Trophoblast cell (in vitro differentiated cells and primary cell): ENCODE results near the gene CHTF8.
"Not testable (repeated sequence)": the region's sequence is repeated elsewhere in the genome, so short reads cannot be mapped to it uniquely, and the experiment has no call there.

ENCODE experiments used
- DNase-seq, 2 donors: peaks; one replicate each; pipeline ENCODE4 v3.0.0-alpha.2; 2016
- H2AFZ ChIP-seq: 2 replicates; pipeline ENCODE4 v1.6.1; 2013; ENCODE audit warnings: low read length, moderate library complexity, mild to moderate bottlenecking; ENCODE audit not compliant: insufficient read depth, poor library complexity
- H2AK5ac ChIP-seq: 2 replicates; pipeline ENCODE4 v1.6.1; 2013; ENCODE audit warnings: mild to moderate bottlenecking, low read length
- H2BK120ac ChIP-seq: 2 replicates; pipeline ENCODE4 v1.6.1; 2013; ENCODE audit warnings: low read length, mild to moderate bottlenecking, moderate library complexity; ENCODE audit not compliant: insufficient read depth, poor library complexity
- H2BK12ac ChIP-seq: 2 replicates; pipeline ENCODE4 v1.6.1; 2013; ENCODE audit warnings: mild to moderate bottlenecking, low read length, moderate library complexity
- H2BK5ac ChIP-seq: 2 replicates; pipeline ENCODE4 v1.6.1; 2013; ENCODE audit warnings: low read length, low read depth, moderate library complexity, mild to moderate bottlenecking; ENCODE audit not compliant: poor library complexity
- H3K14ac ChIP-seq: 2 replicates; pipeline ENCODE4 v1.6.1; 2013; ENCODE audit warnings: mild to moderate bottlenecking, low read length
- H3K18ac ChIP-seq: 2 replicates; pipeline ENCODE4 v1.6.1; 2013; ENCODE audit warnings: mild to moderate bottlenecking, low read length
- H3K23ac ChIP-seq: 2 replicates; pipeline ENCODE4 v1.6.1; 2013; ENCODE audit warnings: low read length
- H3K27ac ChIP-seq: 2 replicates; pipeline ENCODE4 v1.5.1; 2013; ENCODE audit warnings: low read depth, mild to moderate bottlenecking, inconsistent platforms, low read length, moderate library complexity
- H3K27me3 ChIP-seq: 2 replicates; pipeline ENCODE4 v1.6.1; 2013; ENCODE audit warnings: inconsistent platforms, mild to moderate bottlenecking, low read length, moderate library complexity; ENCODE audit not compliant: insufficient read depth
- H3K36me3 ChIP-seq, 2 experiments: 1 replicate in 1 of 2; 2 replicates in 1 of 2; pipeline ENCODE4 v1.6.1; 2013; ENCODE audit warnings: low read length in 2 of 2, mild to moderate bottlenecking in 2 of 2, moderate library complexity in 1 of 2; ENCODE audit not compliant: insufficient read depth in 2 of 2, control insufficient read depth in 1 of 2
- H3K4ac ChIP-seq: 2 replicates; pipeline ENCODE4 v1.6.1; 2013; ENCODE audit warnings: low read depth, mild to moderate bottlenecking, low read length, moderate library complexity
- H3K4me1 ChIP-seq, 2 experiments: 1 replicate in 1 of 2; 2 replicates in 1 of 2; pipeline ENCODE4 v1.6.1; 2013; ENCODE audit warnings: low read length in 2 of 2, mild to moderate bottlenecking in 2 of 2, moderate library complexity in 1 of 2; ENCODE audit not compliant: insufficient read depth in 2 of 2, control insufficient read depth in 1 of 2
- H3K4me2 ChIP-seq: 2 replicates; pipeline ENCODE4 v1.6.1; 2013; ENCODE audit warnings: inconsistent platforms, mild to moderate bottlenecking, low read length, moderate library complexity
- H3K4me3 ChIP-seq: 2 replicates; pipeline ENCODE4 v1.5.1; 2013; ENCODE audit warnings: mild to moderate bottlenecking, low read depth, low read length, inconsistent platforms
- H3K79me1 ChIP-seq: one replicate; pipeline ENCODE4 v1.6.1; 2013; ENCODE audit warnings: low read length
- H3K79me2 ChIP-seq: 2 replicates; pipeline ENCODE4 v1.6.1; 2013; ENCODE audit warnings: low read length, mild to moderate bottlenecking; ENCODE audit not compliant: control insufficient read depth, insufficient read depth, poor library complexity
- H3K9ac ChIP-seq: 2 replicates; pipeline ENCODE4 v1.6.1; 2013; ENCODE audit warnings: mild to moderate bottlenecking, low read length
- H3K9me3 ChIP-seq: 2 replicates; pipeline ENCODE4 v1.6.1; 2013; ENCODE audit warnings: low read depth, mild to moderate bottlenecking, control low read depth, inconsistent platforms, low read length; ENCODE audit not compliant: insufficient read depth
- H4K12ac ChIP-seq: 2 replicates; pipeline ENCODE4 v1.6.1; 2013; ENCODE audit warnings: low read depth, mild to moderate bottlenecking, low read length, moderate library complexity
- H4K8ac ChIP-seq: 2 replicates; pipeline ENCODE4 v1.6.1; 2013; ENCODE audit warnings: low read depth, mild to moderate bottlenecking, low read length, moderate library complexity
- H4K91ac ChIP-seq: one replicate; pipeline ENCODE4 v1.6.1; 2013; ENCODE audit warnings: low read depth, mild to moderate bottlenecking, low read length, moderate library complexity
- WGBS: extraction: QIAGEN DNeasy Blood & Tissue Kit; methylation state at CpG from one replicate; pipeline ENCODE4 v1.1.7; 2013; ENCODE audit warnings: missing lambda C conversion rate; ENCODE audit not compliant: insufficient read length, insufficient coverage; ENCODE audit errors: extremely low coverage; 5-methylcytosine and 5-hydroxymethylcytosine counted together

Gene CHTF8

DNA sequence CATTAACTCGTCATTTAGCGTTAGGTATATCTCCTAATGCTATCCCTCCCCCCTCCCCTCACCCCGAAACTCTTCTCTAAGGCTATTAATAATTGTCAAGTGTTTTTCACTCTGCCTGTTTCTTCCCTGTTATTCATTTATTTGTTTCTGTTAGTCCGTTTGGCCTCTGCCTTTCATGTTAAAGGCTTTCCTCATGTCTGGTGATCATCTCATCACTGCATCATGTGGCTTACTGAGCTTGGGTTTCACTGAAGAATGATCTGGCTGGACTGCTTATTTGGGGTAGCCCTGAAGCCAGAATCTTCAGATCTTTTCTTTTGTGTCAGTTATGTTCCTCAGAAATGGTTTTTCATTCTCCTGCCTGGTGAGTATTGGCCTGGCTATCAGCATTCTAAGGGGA lies 9.5 kb upstream of the CHTF8 start:
- Histone ChIP-seq H3K4me3 (no peak overlapping the region), H3K27ac (no peak overlapping the region), H3K4ac (no peak overlapping the region), H3K4me2 (no peak overlapping the region), H3K36me3 (peaks cover 28 to 43% of the 10 kb centered on the region in 2 experiments), H3K23ac (no peak overlapping the region), H2BK5ac (no peak overlapping the region), H4K8ac (no peak overlapping the region), H3K9ac (no peak overlapping the region), H3K18ac (no peak overlapping the region), H4K91ac (no peak overlapping the region), H2BK12ac (no peak overlapping the region), H3K9me3 (no peaks in the 10 kb centered on the region), H2AFZ (no peak overlapping the region), H3K27me3 (no peaks in the 10 kb centered on the region), H3K14ac (no peak overlapping the region), H2AK5ac (no peak overlapping the region), H3K79me1 (no peaks in the 10 kb centered on the region), H3K79me2 (no peaks in the 10 kb centered on the region), H2BK120ac (no peak overlapping the region), H4K12ac (no peak overlapping the region), H3K4me1 (no peaks in the 10 kb centered on the region)
- no CpG with 5 or more reads among the region's 4 CpGs for WGBS
- no peak for DNase-seq

DNA sequence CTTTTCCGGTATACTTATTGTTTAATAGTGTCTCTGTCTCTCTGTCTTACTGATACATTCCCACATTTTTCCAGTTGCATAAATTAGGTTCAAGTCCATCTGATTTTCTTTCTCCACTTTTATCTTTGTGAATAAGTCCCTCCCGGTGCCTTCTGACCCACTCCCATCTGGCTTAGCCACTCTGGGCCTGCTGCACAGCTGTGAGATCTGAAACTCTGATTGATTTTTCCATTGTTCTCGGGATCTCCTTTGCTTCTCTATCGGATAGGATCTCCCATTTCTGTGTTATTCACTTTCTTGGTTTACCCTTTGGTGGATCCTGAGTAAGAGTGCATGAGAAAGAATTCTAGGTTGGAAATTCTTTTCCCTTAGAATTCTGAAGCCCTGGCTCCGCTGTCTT lies 8.6 kb upstream of the CHTF8 start:
- no CpG with 5 or more reads among the region's 5 CpGs for WGBS
- Histone ChIP-seq H2BK5ac (no peak overlapping the region), H3K4me2 (no peak overlapping the region), H3K23ac (no peak overlapping the region), H3K36me3 (peaks cover 26 to 47% of the 10 kb centered on the region in 2 experiments), H4K12ac (no peak overlapping the region), H2AK5ac (no peak overlapping the region), H3K79me2 (no peaks in the 10 kb centered on the region), H3K14ac (no peak overlapping the region), H3K27ac (no peak overlapping the region), H4K91ac (no peak overlapping the region), H3K27me3 (no peaks in the 10 kb centered on the region), H3K9me3 (no peaks in the 10 kb centered on the region), H2BK12ac (no peak overlapping the region), H3K4me1 (no peaks in the 10 kb centered on the region), H3K4me3 (no peak overlapping the region), H2AFZ (no peak overlapping the region), H3K4ac (no peak overlapping the region), H4K8ac (no peak overlapping the region), H3K9ac (no peak overlapping the region), H2BK120ac (no peak overlapping the region), H3K79me1 (no peaks in the 10 kb centered on the region), H3K18ac (no peak overlapping the region)
- no peak for DNase-seq

DNA sequence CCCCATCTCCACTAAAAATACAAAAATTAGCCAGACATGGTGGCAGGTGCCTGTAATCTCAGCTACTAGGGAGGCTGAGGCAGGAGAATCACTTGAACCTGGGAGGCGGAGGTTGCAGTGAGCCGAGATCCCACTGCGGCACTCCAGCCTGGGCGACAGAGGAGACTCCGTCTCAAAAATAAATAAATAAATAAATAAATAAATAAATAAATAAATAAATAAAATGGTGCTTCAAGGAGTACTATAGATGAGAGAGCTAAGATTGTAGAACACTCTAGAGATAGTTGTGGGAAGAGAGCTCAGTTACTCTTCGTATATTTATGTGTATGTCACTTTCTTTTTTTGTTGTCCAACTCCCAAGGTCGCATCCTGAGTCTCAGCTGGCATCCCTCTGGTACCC lies 7.1 kb upstream of the CHTF8 start:
- H3K9me3 ChIP-seq, H4K12ac ChIP-seq, H3K27me3 ChIP-seq, H3K23ac ChIP-seq, H3K27ac ChIP-seq, H3K4me3 ChIP-seq, H3K18ac ChIP-seq, H3K9ac ChIP-seq, H3K4me2 ChIP-seq, H2AFZ ChIP-seq, H3K79me2 ChIP-seq, H3K4ac ChIP-seq, H4K8ac ChIP-seq, H2BK120ac ChIP-seq, H3K14ac ChIP-seq, H3K79me1 ChIP-seq, H2BK12ac ChIP-seq, DNase-seq, H2BK5ac ChIP-seq, H3K4me1 ChIP-seq, H4K91ac ChIP-seq, H2AK5ac ChIP-seq: not testable (repeated sequence)
- peaks cover 22 to 43% of the 10 kb centered on the region in 2 experiments for H3K36me3 ChIP-seq
- WGBS: no CpG with 5 or more reads among the region's 7 CpGs

GRCh38 chr16:69138608-69139007 lies 6.2 kb upstream of the CHTF8 start:
- H3K27ac ChIP-seq: no peak overlapping the region
- no peak overlapping the region for H2BK120ac ChIP-seq
- no peak overlapping the region for H2BK12ac ChIP-seq
- no peak overlapping the region for H2AK5ac ChIP-seq
- no peak overlapping the region for H3K4me3 ChIP-seq
- no peaks in the 10 kb centered on the region for H3K79me1 ChIP-seq
- no peak overlapping the region for H3K18ac ChIP-seq
- no peaks in the 10 kb centered on the region for H3K9me3 ChIP-seq
- no peak overlapping the region for H2BK5ac ChIP-seq
- H3K14ac ChIP-seq: no peak overlapping the region
- H4K8ac ChIP-seq: no peak overlapping the region
- no peak for DNase-seq
- H4K91ac ChIP-seq: no peak overlapping the region
- H4K12ac ChIP-seq: no peak overlapping the region
- H3K4me1 ChIP-seq: no peaks in the 10 kb centered on the region
- H2AFZ ChIP-seq: no peak overlapping the region
- H3K36me3 ChIP-seq: peaks cover 20 to 39% of the 10 kb centered on the region in 2 experiments
- no peaks in the 10 kb centered on the region for H3K27me3 ChIP-seq
- no peak overlapping the region for H3K4ac ChIP-seq
- no CpG with 5 or more reads among the region's 2 CpGs for WGBS
- H3K79me2 ChIP-seq: peaks cover 4% of the 10 kb centered on the region
- no peak overlapping the region for H3K9ac ChIP-seq
- no peak overlapping the region for H3K4me2 ChIP-seq
- H3K23ac ChIP-seq: no peak overlapping the region
